GM18870 (cell line): ENCODE measurements around the gene BOC.
"Not testable (repeated sequence)": the region's sequence is repeated elsewhere in the genome, so short reads cannot be mapped to it uniquely, and the experiment has no call there.

ENCODE experiments used
- ATAC-seq: cut with Tn5 transposase; IDR thresholded peaks from one replicate; pipeline ENCODE4 v1.9.1; 2021; ENCODE audit warnings: moderate library complexity; ENCODE audit not compliant: unreplicated experiment

The BOC gene

GRCh38 chr3:113211330-113212149 lies at the start of gene BOC:
BOC (plus strand) TSS chr3:113211557; CDS start chr3:113249803, 38,246 bp downstream.
- ATAC-seq: no peak

- ATAC-seq: no peak
Measured at GRCh38 chr3:113161661-113162060, 49.7 kb upstream of the BOC start.

- no peak for ATAC-seq
Measured at GRCh38 chr3:113163152-113163551, 48.2 kb upstream of the BOC start.

- no peak for ATAC-seq
Measured at GRCh38 chr3:113165841-113166240, 45.5 kb upstream of the BOC start.

- ATAC-seq: no peak
Measured at GRCh38 chr3:113166357-113166718, 45.0 kb upstream of the BOC start.

GRCh38 chr3:113166719-113167492 lies 44.5 kb upstream of the BOC start:
- no peak for ATAC-seq

GRCh38 chr3:113167825-113168801 lies 43.2 kb upstream of the BOC start:
- no peak for ATAC-seq

- no peak for ATAC-seq
Measured at GRCh38 chr3:113169891-113170452, 41.4 kb upstream of the BOC start.

GRCh38 chr3:113170771-113171170 lies 40.6 kb upstream of the BOC start:
- ATAC-seq: no peak

GRCh38 chr3:113171675-113172300 lies 39.6 kb upstream of the BOC start:
- not testable (repeated sequence) for ATAC-seq

- no peak for ATAC-seq
Measured at GRCh38 chr3:113173102-113173501, 38.3 kb upstream of the BOC start.

- ATAC-seq: no peak
Measured at GRCh38 chr3:113174304-113174703, 37.1 kb upstream of the BOC start.

- ATAC-seq: no peak
Measured at GRCh38 chr3:113174801-113175485, 36.4 kb upstream of the BOC start.

GRCh38 chr3:113177526-113177925 lies 33.8 kb upstream of the BOC start:
- no peak for ATAC-seq

- no peak for ATAC-seq
Measured at GRCh38 chr3:113179235-113179824, 32.0 kb upstream of the BOC start.

GRCh38 chr3:113183748-113184661 lies 27.4 kb upstream of the BOC start:
- no peak for ATAC-seq

- no peak for ATAC-seq
Measured at GRCh38 chr3:113185194-113185835, 26.0 kb upstream of the BOC start.

GRCh38 chr3:113186566-113186965 lies 24.8 kb upstream of the BOC start:
- no peak for ATAC-seq
